DOHH2 (cell line): ENCODE measurements around the gene ISOC2.
A peak's percentile ranks its signal among the peaks of the same experiment; 100 is the strongest.

ENCODE experiments used
- H3F3A ChIP-seq: fragments of 200-600 bp; sonication (generic), shearing (Covaris generic); 2 replicates; pipeline ENCODE4 v1.6.0; 2016; ENCODE audit warnings: antibody characterized with exemption, mild to moderate bottlenecking; ENCODE audit not compliant: control insufficient read depth, insufficient read depth
- H3K27ac ChIP-seq: fragments of 200-600 bp; sonication (generic); 2 replicates; pipeline ENCODE4 v1.5.1; 2014; ENCODE audit warnings: low read depth, mild to moderate bottlenecking, low read length, moderate library complexity
- H3K27me3 ChIP-seq: fragments of 200-600 bp; sonication (generic); 2 replicates; pipeline ENCODE4 v1.6.1; 2014; ENCODE audit warnings: mild to moderate bottlenecking, low read length, mixed read lengths; ENCODE audit not compliant: control insufficient read depth
- H3K36me3 ChIP-seq: fragments of 200-600 bp; sonication (generic); 2 replicates; pipeline ENCODE4 v1.6.1; 2014; ENCODE audit warnings: mild to moderate bottlenecking, low read length, moderate library complexity, mixed read lengths; ENCODE audit not compliant: control insufficient read depth
- H3K4me1 ChIP-seq: fragments of 200-600 bp; sonication (generic); 2 replicates; pipeline ENCODE4 v1.6.1; 2014; ENCODE audit warnings: mild to moderate bottlenecking, low read length, mixed read lengths; ENCODE audit not compliant: control insufficient read depth
- H3K4me2 ChIP-seq: fragments of 200-600 bp; sonication (generic); 2 replicates; pipeline ENCODE4 v1.6.0; 2014; ENCODE audit warnings: mild to moderate bottlenecking, low read length, moderate library complexity
- H3K4me3 ChIP-seq: fragments of 200-600 bp; sonication (generic); 2 replicates; pipeline ENCODE4 v1.5.1; 2014; ENCODE audit warnings: mild to moderate bottlenecking, low read length, mixed read lengths
- H3K79me2 ChIP-seq: fragments of 200-600 bp; sonication (generic); 2 replicates; pipeline ENCODE4 v1.6.1; 2014; ENCODE audit warnings: mild to moderate bottlenecking, low read length, mixed read lengths; ENCODE audit not compliant: control insufficient read depth
- H3K9me2 ChIP-seq: fragments of 200-600 bp; sonication (generic); replicated peaks from 2 replicates; pipeline ENCODE4 v1.6.1; 2014; ENCODE audit warnings: mild to moderate bottlenecking, low read length, mixed read lengths; ENCODE audit not compliant: control insufficient read depth
- H3K9me3 ChIP-seq: fragments of 200-600 bp; sonication (generic); 2 replicates; pipeline ENCODE4 v1.6.1; 2014; ENCODE audit warnings: antibody characterized with exemption, low read length, mixed read lengths; ENCODE audit not compliant: control insufficient read depth, insufficient read depth
- H4K20me1 ChIP-seq: fragments of 200-600 bp; sonication (generic); 2 replicates; pipeline ENCODE4 v1.6.0; 2014; ENCODE audit warnings: low read depth, mild to moderate bottlenecking, antibody characterized with exemption, low read length, moderate library complexity; ENCODE audit not compliant: control insufficient read depth, insufficient read depth
- CTCF ChIP-seq: fragments of 200-600 bp; sonication (generic); IDR thresholded peaks from one replicate; pipeline ENCODE4 v1.5.1; 2014; ENCODE audit warnings: antibody characterized with exemption, mild to moderate bottlenecking, low read depth, low read length; ENCODE audit not compliant: poor library complexity, severe bottlenecking
- EZH2phosphoT487 ChIP-seq: fragments of 200-600 bp; sonication (generic); IDR thresholded peaks from 2 replicates; pipeline ENCODE4 v1.6.1; 2017; ENCODE audit warnings: borderline replicate concordance, mild to moderate bottlenecking, antibody characterized with exemption, low read length, moderate library complexity, mixed read lengths

Gene ISOC2

GRCh38 chr19:55467236-55468053 is 6.0 kb upstream of the ISOC2 start:
- no peak for TF ChIP-seq EZH2phosphoT487
- peak; percentile 99 for TF ChIP-seq CTCF
- Histone ChIP-seq H3K27me3 (no peaks in the 10 kb centered on the region), H3K79me2 (no peaks in the 10 kb centered on the region), H3F3A (no peaks in the 10 kb centered on the region), H4K20me1 (no peaks in the 10 kb centered on the region), H3K9me2 (no peaks in the 10 kb centered on the region), H3K36me3 (no peaks in the 10 kb centered on the region), H3K4me2 (no peak overlapping the region), H3K27ac (no peak overlapping the region), H3K9me3 (no peaks in the 10 kb centered on the region), H3K4me1 (peaks cover 5% of the 10 kb centered on the region), H3K4me3 (no peak overlapping the region)

- H4K20me1 ChIP-seq: no peaks in the 10 kb centered on the region
- peaks cover 12% of the 10 kb centered on the region for H3K4me1 ChIP-seq
- no peaks in the 10 kb centered on the region for H3K27me3 ChIP-seq
- no peaks in the 10 kb centered on the region for H3K36me3 ChIP-seq
- no peaks in the 10 kb centered on the region for H3K9me3 ChIP-seq
- TF ChIP-seq CTCF (no peak), EZH2phosphoT487 (no peak)
- no peaks in the 10 kb centered on the region for H3F3A ChIP-seq
- H3K27ac ChIP-seq: no peak overlapping the region
- H3K9me2 ChIP-seq: no peaks in the 10 kb centered on the region
- peaks cover 1% of the 10 kb centered on the region for H3K79me2 ChIP-seq
- H3K4me2 ChIP-seq: no peak overlapping the region
- no peak overlapping the region for H3K4me3 ChIP-seq
Measured at GRCh38 chr19:55466241-55466614, 4.8 kb upstream of the ISOC2 start.

- H4K20me1 ChIP-seq: 0 out of 2 replicates have a peak, but pooled peaks cover 2% of the 10 kb centered on the region
- TF ChIP-seq CTCF (no peak), EZH2phosphoT487 (no peak)
- H3K4me1 ChIP-seq: peaks cover 18% of the 10 kb centered on the region
- H3K27me3 ChIP-seq: no peaks in the 10 kb centered on the region
- H3K9me3 ChIP-seq: no peaks in the 10 kb centered on the region
- no peak overlapping the region for H3K4me3 ChIP-seq
- H3K79me2 ChIP-seq: peaks cover 6% of the 10 kb centered on the region
- no peaks in the 10 kb centered on the region for H3K9me2 ChIP-seq
- peaks cover 2% of the 10 kb centered on the region for H3F3A ChIP-seq
- no peaks in the 10 kb centered on the region for H3K36me3 ChIP-seq
- H3K4me2 ChIP-seq: no peak overlapping the region
- H3K27ac ChIP-seq: no peak overlapping the region
Measured at GRCh38 chr19:55465460-55466240, 4.2 kb upstream of the ISOC2 start.
